GM10847 (cell line): ENCODE results near the gene ANAPC2.

Experiments
- POLR2A ChIP-seq: IDR thresholded peaks from 2 replicates; pipeline ENCODE4 v1.6.1; 2011; ENCODE audit not compliant: insufficient read length; ENCODE audit errors: extremely low read depth

ANAPC2 gene

GRCh38 chr9:137211532-137211931 is 23.2 kb upstream of the ANAPC2 start:
- TF ChIP-seq POLR2A, result no peak

GRCh38 chr9:137206602-137207001 is 18.2 kb upstream of the ANAPC2 start:
- TF ChIP-seq POLR2A, result no peak

GRCh38 chr9:137205126-137206069 is 17.0 kb upstream of the ANAPC2 start, which contains the start of the genes NDOR1 and TMEM203:
NDOR1 (plus strand) TSS chr9:137205700; CDS start chr9:137205778, 78 bp downstream.
TMEM203 (minus strand) TSS chr9:137205648; CDS start chr9:137205414, 234 bp downstream.
- TF ChIP-seq POLR2A, result peak; percentile 90

- TF ChIP-seq POLR2A, result no peak
These were observed 16.4 kb upstream of the ANAPC2 start for GRCh38 chr9:137204731-137205125.

- TF ChIP-seq POLR2A, result no peak
These were observed 14.6 kb upstream of the ANAPC2 start for GRCh38 chr9:137202966-137203365.

- no peak for TF ChIP-seq POLR2A
These were observed 13.0 kb upstream of the ANAPC2 start for GRCh38 chr9:137201205-137201868.

- peak; percentile 90 for TF ChIP-seq POLR2A
These were observed 12.2 kb upstream of the ANAPC2 start, which contains the start of gene TPRN for GRCh38 chr9:137200311-137201204. TPRN (minus strand) TSS chr9:137200741; CDS start chr9:137200711, 30 bp downstream.

- no peak for TF ChIP-seq POLR2A
These were observed 11.2 kb upstream of the ANAPC2 start for GRCh38 chr9:137199411-137200121.

GRCh38 chr9:137198902-137199283 is 10.5 kb upstream of the ANAPC2 start:
- TF ChIP-seq POLR2A, result no peak

GRCh38 chr9:137198051-137198901 is 9.9 kb upstream of the ANAPC2 start:
- no peak for TF ChIP-seq POLR2A

GRCh38 chr9:137195525-137196220 is 7.3 kb upstream of the ANAPC2 start:
- no peak for TF ChIP-seq POLR2A

- TF ChIP-seq POLR2A, result no peak
These were observed 6.5 kb upstream of the ANAPC2 start for GRCh38 chr9:137194909-137195308.

- no peak for TF ChIP-seq POLR2A
These were observed 6.0 kb upstream of the ANAPC2 start for GRCh38 chr9:137194388-137194787.
